GM12878 (cell line): Measurements from ENCODE around the gene FKRP. TPM values are rescaled to one million over a fixed set of nuclear protein-coding genes. Genes with fewer than 3 reads are reported as not detected.
A peak's percentile ranks its signal among the peaks of the same experiment; 100 is the strongest.

Source experiments
- BRCA1 ChIP-seq: IDR thresholded peaks from 2 replicates; pipeline ENCODE4 v1.6.1; 2011; ENCODE audit warnings: low read depth, low read length, improper control_type of control experiment
- CBFB ChIP-seq: IDR thresholded peaks from 2 replicates; pipeline ENCODE4 v1.6.1; 2016; ENCODE audit warnings: antibody characterized with exemption, low read depth
- CHD2 ChIP-seq: IDR thresholded peaks from 2 replicates; pipeline ENCODE4 v1.6.1; 2011; ENCODE audit warnings: low read depth, low read length, improper control_type of control experiment, borderline replicate concordance
- IKZF1 ChIP-seq: fragments of 450-650 bp; conservative IDR thresholded peaks from 2 replicates; pipeline ENCODE4 v1.6.1; 2017; ENCODE audit warnings: antibody characterized with exemption, mild to moderate bottlenecking
- LARP7 ChIP-seq: fragments of 450-650 bp; IDR thresholded peaks from 2 replicates; pipeline ENCODE4 v1.6.1; 2017; ENCODE audit warnings: mild to moderate bottlenecking
- MTA3 ChIP-seq: IDR thresholded peaks from 2 replicates; pipeline ENCODE4 v1.6.1; 2012; ENCODE audit warnings: low read length, inconsistent platforms, borderline replicate concordance
- NFIC ChIP-seq: IDR thresholded peaks from 2 replicates; pipeline ENCODE4 v1.6.1; 2012; ENCODE audit warnings: low read depth, mild to moderate bottlenecking, inconsistent platforms, low read length, moderate library complexity
- PML ChIP-seq: IDR thresholded peaks from 2 replicates; pipeline ENCODE4 v1.6.1; 2012; ENCODE audit warnings: low read length, inconsistent platforms
- POLR2A ChIP-seq: IDR thresholded peaks from 2 replicates; pipeline ENCODE4 v1.6.1; 2011; ENCODE audit warnings: low read depth, mild to moderate bottlenecking, low read length
- RCOR1 ChIP-seq: conservative IDR thresholded peaks from 2 replicates; pipeline ENCODE4 v1.6.1; 2012; ENCODE audit warnings: low read depth, low read length, improper control_type of control experiment
- RELA ChIP-seq: fragments of 450-650 bp; IDR thresholded peaks from 2 replicates; pipeline ENCODE4 v1.8.0; 2014; ENCODE audit warnings: borderline replicate concordance; ENCODE audit not compliant: partially characterized antibody
- SMC3 ChIP-seq: IDR thresholded peaks from 2 replicates; pipeline ENCODE4 v1.6.1; 2011; ENCODE audit warnings: low read length, improper control_type of control experiment, borderline replicate concordance
- STAT3 ChIP-seq: IDR thresholded peaks from 2 replicates; pipeline ENCODE4 v1.6.1; 2011; ENCODE audit warnings: low read depth, low read length, improper control_type of control experiment
- WRNIP1 ChIP-seq: IDR thresholded peaks from 2 replicates; pipeline ENCODE4 v1.6.1; 2011; ENCODE audit warnings: low read depth, low read length, improper control_type of control experiment, borderline replicate concordance
- ZBTB11 ChIP-seq: fragments of 450-650 bp; formaldehyde crosslinking; IDR thresholded peaks from 2 replicates; pipeline ENCODE4 v1.5.0; 2022; ENCODE audit warnings: mild to moderate bottlenecking, missing genetic modification characterization
- polyA plus RNA-seq, 11 experiments: library from polyadenylated mRNA; depleted of rRNA in 4 of 11; unstranded in 6 of 11; stranded (reverse) in 5 of 11; fragments of >200 nt; fragmentation: Nextera tagmentation in 4 of 11; fragmentation: Illumina TruSeq in 1 of 11; extraction: Ambion mirVana in 4 of 11; extraction: Trizol in 1 of 11; gene quantifications; 1 replicate in 1 of 11; 2 replicates in 10 of 11; pipeline versions ENCODE4 v1.2.1 to v1.2.3, GENCODE V29; 2011 to 2016; ENCODE audit warnings: inconsistent platforms in 2 of 11, missing spikeins in 2 of 11, low read depth in 1 of 11
- total RNA-seq, 4 experiments: library from RNA; depleted of rRNA in 3 of 4; stranded (reverse); fragments of >200 nt in 3 of 4; fragmentation: Illumina TruSeq in 1 of 4; extraction: Trizol in 1 of 4; gene quantifications; 2 replicates each; pipeline versions ENCODE4 v1.2.1 to v1.2.3, GENCODE V29; 2013 to 2021
- TF ChIP-seq, protein P1 (sequence below): IDR thresholded peaks from 2 replicates; pipeline ENCODE4 v1.6.1; 2011; ENCODE audit warnings: low read depth, low read length, improper control_type of control experiment, borderline replicate concordance

FKRP gene
- total and polyA plus RNA-seq, 10 of the 15 experiments (the other 5 are each of a cell fraction or from before 2014, with no cell fraction given): 1.3 to 14.1 (median 7.8) TPM

- TF ChIP-seq, protein P1, sequence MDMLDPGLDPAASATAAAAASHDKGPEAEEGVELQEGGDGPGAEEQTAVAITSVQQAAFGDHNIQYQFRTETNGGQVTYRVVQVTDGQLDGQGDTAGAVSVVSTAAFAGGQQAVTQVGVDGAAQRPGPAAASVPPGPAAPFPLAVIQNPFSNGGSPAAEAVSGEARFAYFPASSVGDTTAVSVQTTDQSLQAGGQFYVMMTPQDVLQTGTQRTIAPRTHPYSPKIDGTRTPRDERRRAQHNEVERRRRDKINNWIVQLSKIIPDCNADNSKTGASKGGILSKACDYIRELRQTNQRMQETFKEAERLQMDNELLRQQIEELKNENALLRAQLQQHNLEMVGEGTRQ: peak; percentile 50; the same call in 1 of the 2 replicates
- TF ChIP-seq IKZF1 (peak; percentile 83), CHD2 (peak; percentile 56; the same call in 1 of the 2 replicates), WRNIP1 (no peak), SMC3 (peak; percentile 11; the same call in 1 of the 2 replicates), BRCA1 (no peak), STAT3 (no peak), RCOR1 (0 out of 2 replicates have a peak, but pooled peaks have one; percentile 33), PML (peak; percentile 19; the same call in 1 of the 2 replicates), MTA3 (peak; percentile 88; the same call in 1 of the 2 replicates), NFIC (peak; percentile 66; the same call in 1 of the 2 replicates), POLR2A (peak; percentile 39), CBFB (peak; percentile 90), LARP7 (no peak), ZBTB11 (CRISPR knock-in tag) (no peak), RELA (no peak)
Observed at GRCh38 chr19:46718157-46718933, 27.5 kb upstream of the FKRP start (continued).
